ENCODE results near the gene TNP2.

GRCh38 chr16:11309895-11310633 lies 40.9 kb upstream of the TNP2 start:
- no peak for TF ChIP-seq POLR2A (IDR thresholded peaks at IDR 0.05; ENCODE audit: low read depth, low read length)
- TF ChIP-seq POLR2AphosphoS5 (IDR thresholded peaks at IDR 0.05; ENCODE audit: insufficient read depth, low read depth, low read length), result no peak
- TF ChIP-seq MAX (IDR thresholded peaks at IDR 0.05; ENCODE audit: insufficient read depth, insufficient read length), result no peak
- TF ChIP-seq CTCF (IDR thresholded peaks at IDR 0.05; ENCODE audit: extremely low read depth in 1 of 2, insufficient read depth in 1 of 2, low read depth in 1 of 2, low read length in 2 of 2), result no peak
- no peak for TF ChIP-seq EZH2 (IDR thresholded peaks at IDR 0.05; ENCODE audit: borderline replicate concordance, low read depth, low read length, severe bottlenecking)
- TF ChIP-seq MYC (IDR thresholded peaks at IDR 0.05; ENCODE audit: low read depth, low read length), result no peak
